C4-2B (cell line): ENCODE measurements around the gene PZP.

ENCODE experiments used
- H3K27ac ChIP-seq: fragments of 450-650 bp; 2 replicates; pipeline ENCODE4 v1.5.1; 2017
- ZFX ChIP-seq: fragments of 450-650 bp; IDR thresholded peaks from 2 replicates; pipeline ENCODE4 v1.6.1; 2017
- TF ChIP-seq, protein P1 (sequence below): fragments of 450-650 bp; conservative IDR thresholded peaks from 2 replicates; pipeline ENCODE4 v1.5.1; 2017; ENCODE audit warnings: mild to moderate bottlenecking

Gene PZP

DNA sequence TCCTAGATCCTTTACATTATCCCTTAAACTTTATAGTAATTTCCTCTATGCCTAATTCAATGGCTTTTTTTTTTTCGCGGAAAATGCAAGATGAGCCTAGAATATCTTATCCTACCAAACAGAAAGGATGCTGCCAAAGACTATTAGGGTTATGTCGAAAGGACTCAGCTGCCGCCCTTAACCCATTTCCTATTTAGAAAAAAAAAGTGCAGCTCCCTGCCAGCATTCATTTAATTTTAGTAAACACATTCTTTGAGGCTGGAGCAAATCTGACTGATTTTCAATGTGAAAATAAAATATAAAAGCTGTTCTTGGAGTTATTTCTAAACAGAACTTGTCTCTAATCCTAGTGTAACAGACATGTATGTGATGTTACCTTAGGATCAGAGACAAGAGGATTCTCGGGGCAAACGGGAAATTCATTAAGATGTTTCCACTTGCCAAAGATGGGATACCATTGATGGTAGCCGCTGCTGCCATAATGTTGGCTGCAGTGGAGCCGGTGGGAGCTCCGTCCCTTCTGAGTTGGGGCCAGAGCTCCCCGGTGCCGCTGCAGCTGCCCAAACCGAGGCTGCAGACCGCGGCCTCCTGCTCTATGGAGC is 84.3 kb downstream of the PZP start:
- no peak overlapping the region for H3K27ac ChIP-seq
- no peak for TF ChIP-seq ZFX

DNA sequence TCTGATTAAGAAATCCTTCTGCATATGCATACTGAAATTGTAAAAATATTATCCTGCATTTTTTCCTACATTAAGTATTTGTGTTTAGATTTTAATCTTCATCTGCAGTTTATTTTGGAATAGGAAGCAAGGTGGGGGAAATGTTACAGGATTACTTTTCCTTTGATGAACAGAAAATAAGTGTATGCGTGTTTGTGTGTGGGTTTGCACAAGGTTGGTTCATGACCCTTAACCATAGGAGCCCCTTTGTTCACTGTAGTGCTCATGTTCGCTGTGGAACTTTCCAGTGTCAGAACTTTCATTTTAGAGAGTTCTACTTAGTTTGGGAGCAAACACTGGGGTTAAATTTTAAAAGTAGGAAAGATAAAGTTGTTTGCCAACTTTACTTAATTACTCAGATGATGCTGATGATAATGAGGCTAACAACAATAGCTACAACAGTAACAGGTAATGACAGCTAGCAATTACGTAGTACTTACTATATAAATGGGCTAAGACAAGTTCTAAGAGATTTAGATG is 86.0 kb downstream of the PZP start:
- no peak for TF ChIP-seq ZFX
- TF ChIP-seq, protein P1, sequence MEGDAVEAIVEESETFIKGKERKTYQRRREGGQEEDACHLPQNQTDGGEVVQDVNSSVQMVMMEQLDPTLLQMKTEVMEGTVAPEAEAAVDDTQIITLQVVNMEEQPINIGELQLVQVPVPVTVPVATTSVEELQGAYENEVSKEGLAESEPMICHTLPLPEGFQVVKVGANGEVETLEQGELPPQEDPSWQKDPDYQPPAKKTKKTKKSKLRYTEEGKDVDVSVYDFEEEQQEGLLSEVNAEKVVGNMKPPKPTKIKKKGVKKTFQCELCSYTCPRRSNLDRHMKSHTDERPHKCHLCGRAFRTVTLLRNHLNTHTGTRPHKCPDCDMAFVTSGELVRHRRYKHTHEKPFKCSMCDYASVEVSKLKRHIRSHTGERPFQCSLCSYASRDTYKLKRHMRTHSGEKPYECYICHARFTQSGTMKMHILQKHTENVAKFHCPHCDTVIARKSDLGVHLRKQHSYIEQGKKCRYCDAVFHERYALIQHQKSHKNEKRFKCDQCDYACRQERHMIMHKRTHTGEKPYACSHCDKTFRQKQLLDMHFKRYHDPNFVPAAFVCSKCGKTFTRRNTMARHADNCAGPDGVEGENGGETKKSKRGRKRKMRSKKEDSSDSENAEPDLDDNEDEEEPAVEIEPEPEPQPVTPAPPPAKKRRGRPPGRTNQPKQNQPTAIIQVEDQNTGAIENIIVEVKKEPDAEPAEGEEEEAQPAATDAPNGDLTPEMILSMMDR: no peak
- no peak overlapping the region for H3K27ac ChIP-seq

DNA sequence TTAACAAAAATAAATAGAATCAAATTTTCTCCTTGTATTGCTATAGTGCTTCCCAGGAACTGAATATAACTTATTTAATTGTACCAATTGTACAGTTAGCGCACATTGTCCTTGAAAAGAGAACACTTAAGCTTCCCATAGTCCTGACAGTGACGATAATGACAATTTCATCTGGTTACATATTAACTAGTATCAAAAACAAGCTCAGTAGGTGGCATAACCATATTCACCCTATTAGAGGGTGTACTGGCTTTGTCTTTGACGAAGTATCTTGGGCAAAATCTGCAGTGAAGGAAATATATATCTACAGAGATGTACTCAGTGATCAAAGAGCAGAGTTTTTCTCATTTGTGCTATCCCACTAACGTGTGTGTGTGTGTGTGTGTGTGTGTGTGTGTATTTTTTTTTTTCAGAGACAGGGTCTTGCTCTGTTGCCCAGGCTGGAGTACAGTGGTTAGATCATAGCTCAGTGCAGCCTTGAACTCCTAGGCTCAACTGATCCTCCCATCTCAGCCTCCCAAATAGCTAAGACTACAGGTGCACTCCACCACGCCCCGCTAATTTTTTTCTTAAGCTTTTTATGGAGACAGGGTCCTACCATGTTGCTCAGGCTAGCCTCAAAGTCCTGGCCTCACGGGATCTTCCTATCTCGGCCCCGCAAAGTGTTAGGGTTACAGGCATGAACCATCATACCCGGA is 87.6 kb downstream of the PZP start:
- no peak for TF ChIP-seq ZFX
- TF ChIP-seq, protein P1: no peak
- H3K27ac ChIP-seq: no peak overlapping the region

DNA sequence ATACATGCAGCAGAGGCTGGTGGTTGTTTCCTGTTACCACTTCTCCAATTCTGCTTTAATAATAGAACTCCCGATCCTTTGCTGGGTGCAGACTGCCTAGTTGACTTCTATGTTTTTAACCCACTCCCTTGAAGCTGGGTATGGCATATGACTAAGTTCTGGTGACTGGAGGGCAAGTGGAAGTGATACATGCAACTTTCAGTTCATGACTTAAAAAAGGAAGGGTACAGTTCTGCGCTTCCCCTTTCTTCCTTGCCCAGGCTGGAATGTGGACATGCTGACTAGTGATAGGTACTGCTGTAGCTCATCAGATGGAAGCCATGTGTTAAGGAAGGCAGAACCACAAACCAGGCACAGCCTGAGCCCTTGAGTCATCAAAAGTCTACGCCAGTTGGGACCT is 90.0 kb downstream of the PZP start:
- TF ChIP-seq, protein P1: no peak
- TF ChIP-seq ZFX: no peak
- no peak overlapping the region for H3K27ac ChIP-seq

DNA sequence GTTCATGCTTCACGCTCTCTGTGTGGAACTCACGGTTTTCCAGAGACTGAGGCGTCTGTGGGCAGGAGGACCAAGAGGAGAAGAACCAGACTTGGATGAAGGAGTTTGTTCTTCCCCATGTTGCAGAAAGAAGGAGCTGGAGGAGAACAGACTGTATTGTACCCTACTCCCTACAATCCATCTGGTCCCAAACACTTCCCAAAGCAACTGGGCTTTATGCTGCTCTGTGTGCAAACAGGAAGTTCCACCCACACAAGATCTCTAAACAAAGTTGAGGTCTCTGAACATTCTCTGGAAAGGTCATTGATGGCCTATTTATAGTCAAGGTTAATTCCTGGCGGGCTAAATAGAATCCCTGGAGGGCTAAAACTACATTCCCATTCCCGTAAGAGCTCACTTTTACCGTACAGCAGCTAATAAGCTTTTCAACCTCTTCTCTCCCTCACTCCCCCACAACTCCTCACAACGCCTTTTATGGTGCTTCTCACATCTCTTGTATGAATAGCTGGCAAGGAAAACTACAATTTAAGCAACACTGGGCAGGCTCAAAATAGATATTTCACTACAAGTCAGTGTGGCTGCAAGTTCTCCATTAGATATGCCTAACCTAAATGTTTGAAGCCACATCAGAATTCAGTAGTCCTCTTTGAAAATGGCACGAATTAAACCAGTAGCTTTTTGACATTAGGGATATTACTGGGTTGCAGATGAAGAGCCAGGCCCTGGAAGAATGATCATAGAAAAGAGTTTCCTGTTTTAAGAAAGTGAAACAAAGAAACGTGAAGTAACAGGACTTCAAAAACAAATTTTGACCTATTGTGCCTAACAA is 92.2 kb downstream of the PZP start, which contains the start of gene A2M:
TSS of gene A2M (minus strand) at position 189 of the 829 bp plus-strand sequence. CDS start at position 119, 70 bp downstream.
- TF ChIP-seq, protein P1: no peak
- no peak for TF ChIP-seq ZFX
- H3K27ac ChIP-seq: no peak within 1 kb of the TSS

DNA sequence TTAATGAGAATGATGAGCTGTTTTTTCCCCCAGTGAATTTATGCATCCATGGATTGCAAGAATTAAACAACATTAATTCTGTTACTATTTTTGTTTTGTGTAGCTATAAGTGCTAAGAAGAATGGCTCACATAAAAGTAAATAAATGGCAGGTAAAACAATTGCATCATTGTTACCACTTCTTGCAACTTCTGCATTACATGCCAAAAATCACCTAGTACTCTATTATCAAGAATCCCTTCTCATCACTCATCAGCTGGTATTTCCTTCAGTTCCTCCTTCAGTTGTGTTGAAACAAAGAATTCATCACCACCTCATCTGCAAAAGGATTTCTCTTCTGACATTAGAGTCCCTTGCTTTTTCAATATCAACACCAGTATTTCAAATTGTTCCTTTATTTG is 93.2 kb downstream of the PZP start:
- TF ChIP-seq, protein P1: no peak
- TF ChIP-seq ZFX: no peak
- no peak overlapping the region for H3K27ac ChIP-seq

DNA sequence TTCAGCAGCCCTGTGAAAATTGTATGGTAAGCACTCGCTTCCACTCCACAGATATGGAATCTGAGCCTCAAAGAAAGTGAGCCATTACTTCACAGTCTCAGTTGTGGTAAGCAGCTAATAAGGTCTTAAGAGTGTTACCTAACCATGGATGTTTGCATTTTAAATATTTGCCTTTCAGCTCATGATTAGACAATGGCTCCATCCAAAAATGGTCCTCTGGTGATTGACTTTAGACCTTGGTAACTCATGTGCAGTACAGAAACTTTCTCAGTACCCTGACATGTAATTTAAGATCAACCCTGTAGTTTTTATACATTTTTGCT is 94.2 kb downstream of the PZP start:
- H3K27ac ChIP-seq: no peak overlapping the region
- no peak for TF ChIP-seq ZFX
- TF ChIP-seq, protein P1: no peak
